Measurements from ENCODE around the gene SPAG7.

Gene SPAG7

GRCh38 chr17:4950746-4951204 lies 16.8 kb downstream of the SPAG7 start, which contains the start of gene ENO3:
TSS of gene ENO3 (plus strand) at chr17:4951119. CDS start at chr17:4951830, 711 bp downstream.
- peak in 1 of 58 donors; percentile 6 for DNase-seq

- DNase-seq, result peak in 4 of 58 donors; percentile 15 to 75 (median 50)
Measured at GRCh38 chr17:4950075-4950745, 17.4 kb downstream of the SPAG7 start.

- peak in 24 of 58 donors; percentile 17 to 75 (median 56) for DNase-seq
Measured at GRCh38 chr17:4949321-4950074, 18.1 kb downstream of the SPAG7 start.

GRCh38 chr17:4948931-4949320 lies 18.7 kb downstream of the SPAG7 start:
- DNase-seq, result peak in 53 of 58 donors; percentile 27 to 85 (median 73)

- DNase-seq, result peak in 57 of 58 donors; percentile 29 to 90 (median 78)
Measured at GRCh38 chr17:4948166-4948930, 19.3 kb downstream of the SPAG7 start, which contains the start of gene PFN1. TSS of gene PFN1 (minus strand) at chr17:4948530. CDS start at chr17:4948394, 136 bp downstream.

GRCh38 chr17:4947411-4948165 lies 20.0 kb downstream of the SPAG7 start:
- peak in 25 of 58 donors; percentile 11 to 69 (median 46) for DNase-seq

DNA sequence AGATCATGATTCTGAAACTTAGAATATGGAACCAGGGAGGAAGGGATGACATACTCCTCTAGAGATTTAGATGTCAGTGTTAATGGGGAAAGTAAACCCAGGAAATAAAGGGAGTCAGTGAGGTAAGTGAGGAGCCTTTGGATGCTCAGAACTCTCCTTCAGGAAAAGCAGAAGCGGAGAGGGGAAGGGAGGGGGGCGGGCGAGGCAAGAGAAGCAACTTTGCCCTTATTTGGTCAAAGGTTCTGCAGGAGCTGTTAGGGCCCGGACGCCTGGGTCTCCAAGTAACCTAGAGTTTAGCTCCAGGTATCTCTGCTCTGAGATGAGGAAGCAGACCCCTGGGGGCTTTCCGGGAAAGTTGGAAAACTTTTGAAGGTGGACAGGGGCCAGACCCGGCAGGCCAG lies 20.6 kb downstream of the SPAG7 start:
- no peak for DNase-seq

- DNase-seq, result no peak
Measured at GRCh38 chr17:4946312-4946976, 21.2 kb downstream of the SPAG7 start.

DNA sequence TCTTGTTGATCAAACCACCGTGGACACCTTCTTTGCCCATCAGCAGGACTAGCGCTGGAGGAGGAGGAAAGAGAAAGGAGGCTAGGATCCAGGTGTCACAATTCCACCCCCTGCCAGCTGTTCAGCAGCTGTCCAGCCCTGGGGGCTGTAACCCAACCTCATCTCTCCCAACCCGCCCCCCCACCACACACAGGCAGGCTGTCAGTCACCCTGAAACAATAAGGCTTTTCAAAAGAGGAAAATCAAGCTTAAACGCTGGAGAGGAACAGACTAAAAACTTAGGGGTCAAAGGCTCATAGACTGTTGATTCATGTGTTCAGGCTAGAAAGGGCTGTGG lies 21.7 kb downstream of the SPAG7 start:
- DNase-seq, result no peak

DNA sequence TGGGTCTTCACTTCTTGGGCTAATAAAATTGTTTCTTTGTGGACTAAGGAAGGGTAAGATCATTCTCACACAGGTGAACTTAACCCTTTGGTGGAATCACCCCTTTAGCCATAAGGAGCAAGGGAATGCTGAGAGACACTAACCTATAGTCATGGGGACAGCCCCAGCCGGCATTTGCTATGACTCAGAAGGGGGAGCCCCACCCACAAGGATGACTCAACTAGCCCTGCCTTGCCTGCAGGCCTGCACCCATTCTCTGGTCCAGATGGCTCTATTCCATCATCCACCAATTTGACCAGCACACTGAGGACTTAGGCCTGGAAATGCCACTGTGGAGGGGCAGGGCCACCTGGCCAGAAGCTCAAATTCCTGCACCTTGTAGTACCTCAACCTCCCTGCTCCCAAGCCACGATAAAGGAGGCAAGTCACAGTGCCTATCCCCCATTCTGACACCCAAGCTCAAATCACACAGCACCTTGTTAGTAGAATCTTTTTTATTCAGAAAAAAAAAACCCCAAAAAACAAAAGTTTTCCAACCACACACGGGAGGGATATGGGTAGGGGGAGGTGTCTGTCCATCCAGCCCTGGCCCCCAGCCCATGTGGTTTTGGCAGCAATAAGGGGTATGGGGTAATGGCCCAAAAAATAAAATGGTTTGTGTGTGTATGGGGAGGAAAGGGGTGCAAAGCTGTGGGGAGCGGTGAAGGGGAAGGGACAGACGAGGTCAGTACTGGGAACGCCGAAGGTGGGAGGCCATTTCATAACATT lies 22.3 kb downstream of the SPAG7 start:
- DNase-seq, result peak in 21 of 58 donors; percentile 8 to 75 (median 27)

GRCh38 chr17:4944554-4945175 lies 23.0 kb downstream of the SPAG7 start:
- DNase-seq, result no peak

- DNase-seq, result no peak
Measured at GRCh38 chr17:4944163-4944553, 23.5 kb downstream of the SPAG7 start.

DNA sequence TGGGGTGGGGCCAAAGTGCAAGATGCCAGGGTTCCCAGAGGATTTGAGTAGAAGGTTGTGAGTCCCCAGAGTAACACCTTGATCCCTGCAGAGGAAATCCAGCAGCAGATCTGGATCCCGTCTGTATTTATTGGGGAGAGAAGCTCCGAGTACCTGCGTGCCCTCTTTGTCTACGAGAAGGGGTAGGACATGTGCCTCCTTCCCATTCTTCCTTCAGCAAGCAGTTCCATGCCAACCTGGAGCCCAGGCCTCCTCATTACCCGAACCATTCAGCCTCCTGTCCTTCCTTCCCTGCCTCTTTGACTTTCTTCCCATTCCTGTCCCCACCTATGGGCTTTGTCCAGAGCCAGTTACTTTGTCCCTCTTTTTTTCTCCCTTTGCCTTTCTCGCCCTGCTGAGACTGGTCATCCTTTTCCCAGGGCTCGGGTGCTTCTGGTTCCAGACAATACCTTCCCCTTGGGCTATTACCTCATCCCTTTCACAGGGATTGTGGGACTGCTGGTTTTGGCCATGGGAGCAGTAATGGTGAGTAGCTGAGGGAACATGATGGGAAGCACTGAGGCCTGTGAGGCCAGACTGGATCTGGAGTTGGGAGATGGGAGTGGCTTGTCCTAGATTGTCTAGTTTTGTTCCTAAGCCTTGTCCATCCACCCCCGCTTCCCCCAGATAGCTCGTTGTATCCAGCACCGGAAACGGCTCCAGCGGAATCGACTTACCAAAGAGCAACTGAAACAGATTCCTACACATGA lies 24.7 kb downstream of the SPAG7 start:
- DNase-seq, result no peak

DNA sequence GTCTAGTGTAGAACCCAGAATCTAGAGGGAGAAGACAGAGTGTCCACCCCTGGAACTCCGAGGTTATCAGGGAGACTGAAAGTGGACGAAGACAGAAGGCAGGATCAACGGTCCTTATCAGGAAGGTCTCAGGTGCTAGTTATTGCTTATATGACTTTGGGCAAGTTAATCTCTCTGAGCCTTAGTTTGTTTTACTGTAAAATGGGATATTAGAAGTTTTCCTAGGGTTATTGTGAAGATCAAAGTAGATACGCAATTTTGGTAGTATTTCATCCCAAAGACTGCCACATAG lies 26.4 kb downstream of the SPAG7 start:
- no peak for DNase-seq

GRCh38 chr17:4940555-4941318 lies 26.9 kb downstream of the SPAG7 start:
- DNase-seq, result peak in 1 of 58 donors; percentile 83

GRCh38 chr17:4939796-4940554 lies 27.6 kb downstream of the SPAG7 start, which contains the start of the genes RNF167 and SLC25A11:
TSS of gene RNF167 (plus strand) at chr17:4940268. CDS start at chr17:4940910, 642 bp downstream.
TSS of gene SLC25A11 (minus strand) at chr17:4940046. CDS start at chr17:4939910, 136 bp downstream.
- peak; percentile 73 to 100 (median 95) for DNase-seq

- peak in 5 of 58 donors; percentile 55 to 72 (median 56) for DNase-seq
Measured at GRCh38 chr17:4939546-4939795, 28.1 kb downstream of the SPAG7 start.
